A549 (cell line): ENCODE results near the gene TTC36. TPM values are rescaled to one million over a fixed set of nuclear protein-coding genes. Genes with fewer than 3 reads are reported as not detected.

Source experiments
- ATAC-seq, 2 experiments: fragments of 200-7000 bp in 1 of 2; fragments of >200 bp in 1 of 2; cut with Nextera tagmentation in 1 of 2; cut with Tn5 transposase in 1 of 2; 3 replicates each; pipeline versions ENCODE4 v1.8.0 to v1.9.1; 2018 to 2020; ENCODE audit warnings: mild to moderate bottlenecking in 1 of 2, moderate library complexity in 1 of 2
- CTCF ChIA-PET: fragments of 300-600 bp; sonication (Branson Sonifier 250); formaldehyde crosslinking; extraction: SDS; loops from one replicate; lab custom pipeline; 2021; ENCODE audit warnings: antibody characterized with exemption, inconsistent platforms; lab: Yijun Ruan, JAX
- POLR2A ChIA-PET: fragments of 350-600 bp; formaldehyde crosslinking; extraction: SDS; loops from one replicate; lab custom pipeline; 2021; ENCODE audit warnings: antibody characterized with exemption, inconsistent platforms; lab: Yijun Ruan, JAX
- DNase-seq, 2 experiments: peaks; one replicate each; pipeline versions ENCODE4 v3.0.0 to v3.0.0-alpha.2; 2011 to 2016; ENCODE audit warnings: low read depth in 1 of 2, low spot score in 1 of 2
- FAIRE-seq: peaks from 2 replicates; lab custom pipeline; 2011; peaks lifted over from hg19 to GRCh38; lab: Jason Lieb, UNC
- H3K27ac ChIP-seq, 2 experiments: fragments of >200 bp; sonication (Bioruptor Twin); formaldehyde crosslinking; 3 replicates each; pipeline ENCODE4 v1.5.1; 2016 to 2017
- H3K4me1 ChIP-seq: fragments of >200 bp; sonication (Bioruptor Twin); formaldehyde crosslinking; 3 replicates; pipeline ENCODE4 v1.6.1; 2016
- H3K4me2 ChIP-seq: fragments of >200 bp; sonication (Bioruptor Twin); formaldehyde crosslinking; 3 replicates; pipeline ENCODE4 v1.6.1; 2016
- H3K4me3 ChIP-seq: fragments of >200 bp; sonication (Bioruptor Twin); formaldehyde crosslinking; 3 replicates; pipeline ENCODE4 v1.5.1; 2016
- H3K9me3 ChIP-seq: fragments of >200 bp; sonication (Bioruptor Twin); formaldehyde crosslinking; 3 replicates; pipeline ENCODE4 v1.6.1; 2016
- BHLHE40 ChIP-seq: IDR thresholded peaks from 2 replicates; pipeline ENCODE4 v1.6.1; 2012; ENCODE audit warnings: low read depth, low read length, inconsistent platforms
- CBX8 ChIP-seq: fragments of 200-600 bp; sonication (generic); IDR thresholded peaks from 2 replicates; pipeline ENCODE4 v1.6.1; 2016
- CHD2 ChIP-seq: fragments of 150-350 bp; IDR thresholded peaks from 2 replicates; pipeline ENCODE4 v1.6.1; 2014; ENCODE audit warnings: low read length; ENCODE audit not compliant: partially characterized antibody
- EHF ChIP-seq: fragments of 250-450 bp; sonication (Bioruptor Pico); IDR thresholded peaks from 2 replicates; pipeline ENCODE4 v1.5.0; 2020; ENCODE audit warnings: mild to moderate bottlenecking
- EP300 ChIP-seq, 2 experiments: fragments of >200 bp; sonication (Bioruptor Twin); formaldehyde crosslinking; IDR thresholded peaks; 2 replicates in 1 of 2; 3 replicates in 1 of 2; pipeline ENCODE4 v1.6.1; 2016 to 2017
- FOSL2 ChIP-seq, 2 experiments: fragments of 450-650 bp in 1 of 2; fragments of >200 bp in 1 of 2; sonication (Bioruptor Twin) in 1 of 2; formaldehyde crosslinking; IDR thresholded peaks; 2 replicates each; pipeline versions ENCODE4 v1.5.0 to v1.6.1; 2016 to 2020; ENCODE audit warnings: mild to moderate bottlenecking in 1 of 2, moderate library complexity in 1 of 2
- HOXA7 ChIP-seq: fragments of 250-450 bp; sonication (Bioruptor Pico); IDR thresholded peaks from 2 replicates; pipeline ENCODE4 v1.5.0; 2020; ENCODE audit warnings: mild to moderate bottlenecking, moderate library complexity
- HOXB5 ChIP-seq: fragments of 250-450 bp; sonication (Bioruptor Pico); IDR thresholded peaks from 2 replicates; pipeline ENCODE4 v1.5.0; 2020; ENCODE audit warnings: mild to moderate bottlenecking, moderate library complexity
- JUN ChIP-seq, 2 experiments: fragments of >200 bp; sonication (Bioruptor Twin); formaldehyde crosslinking; IDR thresholded peaks; 2 replicates in 1 of 2; 3 replicates in 1 of 2; pipeline ENCODE4 v1.6.1; 2016 to 2017
- JUNB ChIP-seq: fragments of >200 bp; sonication (Bioruptor Twin); formaldehyde crosslinking; IDR thresholded peaks from 2 replicates; pipeline ENCODE4 v1.6.1; 2016
- KDM5A ChIP-seq: fragments of 200-600 bp; sonication (generic); IDR thresholded peaks from 2 replicates; pipeline ENCODE4 v1.6.1; 2016; ENCODE audit warnings: antibody characterized with exemption, mild to moderate bottlenecking
- POLR2A ChIP-seq: IDR thresholded peaks from 2 replicates; pipeline ENCODE4 v1.6.1; 2012; ENCODE audit warnings: mild to moderate bottlenecking, low read length
- POLR2AphosphoS2 ChIP-seq: conservative IDR thresholded peaks from 2 replicates; pipeline ENCODE4 v1.6.1; 2012; ENCODE audit warnings: low read length, improper control_type of control experiment, inconsistent platforms
- RAD21 ChIP-seq, 2 experiments: fragments of >200 bp in 1 of 2; sonication (Bioruptor Twin) in 1 of 2; formaldehyde crosslinking in 1 of 2; IDR thresholded peaks in 1 of 2; conservative IDR thresholded peaks in 1 of 2; 2 replicates in 1 of 2; 3 replicates in 1 of 2; pipeline ENCODE4 v1.6.1; 2012 to 2018; ENCODE audit warnings: inconsistent platforms in 1 of 2
- RCOR1 ChIP-seq: fragments of 150-350 bp; IDR thresholded peaks from 2 replicates; pipeline ENCODE4 v1.6.1; 2014; ENCODE audit warnings: antibody characterized with exemption, low read length, low read depth
- RFX5 ChIP-seq: fragments of 450-650 bp; IDR thresholded peaks from 2 replicates; pipeline ENCODE4 v1.7.1; 2014; ENCODE audit warnings: antibody characterized with exemption, mild to moderate bottlenecking, moderate library complexity
- SMC3 ChIP-seq: fragments of >200 bp; sonication (Bioruptor Twin); formaldehyde crosslinking; IDR thresholded peaks from 3 replicates; pipeline ENCODE4 v1.6.1; 2018; ENCODE audit warnings: inconsistent platforms
- WGBS: methylation state at CpG from one replicate; pipeline ENCODE4 v1.1.6; 2017; ENCODE audit errors: missing lambda C conversion rate; 5-methylcytosine and 5-hydroxymethylcytosine counted together
- polyA plus RNA-seq, 4 experiments: library from polyadenylated mRNA; depleted of rRNA in 3 of 4; stranded (reverse); fragments of >200 nt; fragmentation: RNase III in 1 of 4; extraction: RNeasy Plus Mini Kit Qiagen cat#74134 plus additional on column Dnase treatment in 1 of 4; gene quantifications; 2 replicates in 3 of 4; 3 replicates in 1 of 4; pipeline ENCODE4 v1.2.3, GENCODE V29; 2011 to 2017
- TF ChIP-seq, protein P1 (sequence below): fragments of >200 bp; sonication (Bioruptor Twin); formaldehyde crosslinking; IDR thresholded peaks from 3 replicates; pipeline ENCODE4 v1.6.1; 2016
- TF ChIP-seq, protein P2 (sequence below): fragments of 250-450 bp; sonication (Bioruptor Pico); IDR thresholded peaks from 2 replicates; pipeline ENCODE4 v1.5.0; 2020; ENCODE audit warnings: low read depth, mild to moderate bottlenecking, moderate library complexity
- TF ChIP-seq, protein P3 (sequence below): fragments of >200 bp; sonication (Bioruptor Twin); formaldehyde crosslinking; IDR thresholded peaks from 2 replicates; pipeline ENCODE4 v1.6.1; 2016
- TF ChIP-seq, protein P4 (sequence below): fragments of 150-350 bp; IDR thresholded peaks from 2 replicates; pipeline ENCODE4 v1.6.1; 2014; ENCODE audit warnings: low read depth, mild to moderate bottlenecking, low read length
- TF ChIP-seq, protein P5 (sequence below): IDR thresholded peaks from 2 replicates; pipeline ENCODE4 v1.6.1; 2012

Gene TTC36
- polyA plus RNA-seq, 2 of the 4 experiments (the other 2 are of a cell fraction) = not detected

DNA sequence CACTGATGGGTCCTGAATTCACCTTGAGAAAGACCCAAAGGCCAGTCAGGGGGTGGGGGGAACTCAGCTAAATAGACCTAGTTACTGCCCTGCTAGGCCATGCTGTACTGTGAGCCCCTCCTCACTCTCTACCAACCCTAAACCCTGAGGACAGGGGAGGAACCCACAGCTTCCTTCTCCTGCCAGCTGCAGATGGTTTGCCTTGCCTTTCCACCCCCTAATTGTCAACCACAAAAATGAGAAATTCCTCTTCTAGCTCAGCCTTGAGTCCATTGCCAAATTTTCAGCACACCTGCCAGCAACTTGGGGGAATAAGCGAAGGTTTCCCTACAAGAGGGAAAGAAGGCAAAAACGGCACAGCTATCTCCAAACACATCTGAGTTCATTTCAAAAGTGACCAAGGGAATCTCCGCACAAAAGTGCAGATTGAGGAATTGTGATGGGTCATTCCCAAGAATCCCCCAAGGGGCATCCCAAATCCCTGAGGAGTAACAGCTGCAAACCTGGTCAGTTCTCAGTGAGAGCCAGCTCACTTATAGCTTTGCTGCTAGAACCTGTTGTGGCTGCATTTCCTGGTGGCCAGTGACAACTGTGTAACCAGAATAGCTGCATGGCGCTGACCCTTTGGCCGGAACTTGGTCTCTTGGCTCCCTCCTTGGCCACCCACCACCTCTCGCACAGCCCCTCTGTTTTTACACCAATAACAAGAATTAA lies 2.4 kb upstream of the TTC36 start:
- H3K4me1 ChIP-seq = no peaks in the 10 kb centered on the region
- no peak overlapping the region for H3K4me2 ChIP-seq
- no peak overlapping the region for H3K4me3 ChIP-seq
- ATAC-seq (no peak), DNase-seq (no peak), FAIRE-seq (no peak)
- ChIA-PET CTCF (interaction anchor here (0.7 kb wide), 1 partner anchor 15 kb away, joined by 3 read pairs; no protein-coding TSS in a partner anchor), POLR2A (no interaction called here)
- H3K9me3 ChIP-seq = no peaks in the 10 kb centered on the region
- WGBS = 100% methylated on average over 6 of the region's 6 CpGs
- no peak overlapping the region for H3K27ac ChIP-seq
- TF ChIP-seq RAD21 (conservative IDR thresholded peaks at IDR 0.05 in 1 of 2, IDR thresholded peaks at IDR 0.05 in 1 of 2) (no peak), EP300 (IDR thresholded peaks at IDR 0.05) (no peak), CBX8 (no peak), CHD2 (no peak), HOXB5 (CRISPR knock-in tag) (no peak), FOSL2 (IDR thresholded peaks at IDR 0.05) (no peak), FOSL2 (CRISPR knock-in tag; IDR thresholded peaks at IDR 0.05) (no peak), KDM5A (no peak), POLR2A (no peak), RFX5 (no peak), EHF (no peak), BHLHE40 (no peak)
- TF ChIP-seq, protein P1, sequence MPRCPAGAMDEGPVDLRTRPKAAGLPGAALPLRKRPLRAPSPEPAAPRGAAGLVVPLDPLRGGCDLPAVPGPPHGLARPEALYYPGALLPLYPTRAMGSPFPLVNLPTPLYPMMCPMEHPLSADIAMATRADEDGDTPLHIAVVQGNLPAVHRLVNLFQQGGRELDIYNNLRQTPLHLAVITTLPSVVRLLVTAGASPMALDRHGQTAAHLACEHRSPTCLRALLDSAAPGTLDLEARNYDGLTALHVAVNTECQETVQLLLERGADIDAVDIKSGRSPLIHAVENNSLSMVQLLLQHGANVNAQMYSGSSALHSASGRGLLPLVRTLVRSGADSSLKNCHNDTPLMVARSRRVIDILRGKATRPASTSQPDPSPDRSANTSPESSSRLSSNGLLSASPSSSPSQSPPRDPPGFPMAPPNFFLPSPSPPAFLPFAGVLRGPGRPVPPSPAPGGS = no peak
- TF ChIP-seq, protein P2, sequence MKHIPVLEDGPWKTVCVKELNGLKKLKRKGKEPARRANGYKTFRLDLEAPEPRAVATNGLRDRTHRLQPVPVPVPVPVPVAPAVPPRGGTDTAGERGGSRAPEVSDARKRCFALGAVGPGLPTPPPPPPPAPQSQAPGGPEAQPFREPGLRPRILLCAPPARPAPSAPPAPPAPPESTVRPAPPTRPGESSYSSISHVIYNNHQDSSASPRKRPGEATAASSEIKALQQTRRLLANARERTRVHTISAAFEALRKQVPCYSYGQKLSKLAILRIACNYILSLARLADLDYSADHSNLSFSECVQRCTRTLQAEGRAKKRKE (CRISPR knock-in tag) = no peak

DNA sequence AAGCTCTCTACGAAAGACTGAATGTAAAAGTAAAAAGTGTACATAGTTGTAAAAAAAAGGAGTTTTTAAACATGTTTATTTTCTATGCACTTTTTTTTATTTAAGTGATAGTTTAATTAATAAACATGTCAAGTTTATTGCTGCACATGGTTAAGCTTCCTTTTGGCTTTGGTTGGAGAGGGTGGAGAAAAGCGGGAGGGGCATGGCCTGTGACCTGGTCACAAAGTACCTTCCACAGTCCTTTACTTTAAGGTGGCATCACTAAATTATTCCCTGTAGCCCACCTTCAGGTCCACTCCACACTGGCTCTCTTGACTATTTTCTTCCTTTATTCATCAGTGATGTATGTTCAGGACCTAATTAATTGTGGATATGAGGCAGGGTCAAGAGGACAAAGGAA lies 586 bp upstream of the TTC36 start:
- POLR2A ChIA-PET = no interaction called here
- CTCF ChIA-PET = interaction anchor here (0.8 kb wide), 1 partner anchor 8 kb away, joined by 3 read pairs; no protein-coding TSS in a partner anchor

More for the DNA sequence above, 586 bp upstream of the TTC36 start:
- TF ChIP-seq, protein P3, sequence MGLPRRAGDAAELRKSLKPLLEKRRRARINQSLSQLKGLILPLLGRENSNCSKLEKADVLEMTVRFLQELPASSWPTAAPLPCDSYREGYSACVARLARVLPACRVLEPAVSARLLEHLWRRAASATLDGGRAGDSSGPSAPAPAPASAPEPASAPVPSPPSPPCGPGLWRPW = no peak
- TF ChIP-seq, protein P2 (CRISPR knock-in tag) = no peak
- TF ChIP-seq KDM5A = no peak
- no peak for TF ChIP-seq HOXB5 (CRISPR knock-in tag)
- TF ChIP-seq JUNB = no peak
- no peak for TF ChIP-seq RAD21 (conservative IDR thresholded peaks at IDR 0.05 in 1 of 2, IDR thresholded peaks at IDR 0.05 in 1 of 2)
- no peak for TF ChIP-seq SMC3
- no peak for TF ChIP-seq POLR2AphosphoS2
- TF ChIP-seq JUN (IDR thresholded peaks at IDR 0.05) = no peak
- TF ChIP-seq, protein P4, sequence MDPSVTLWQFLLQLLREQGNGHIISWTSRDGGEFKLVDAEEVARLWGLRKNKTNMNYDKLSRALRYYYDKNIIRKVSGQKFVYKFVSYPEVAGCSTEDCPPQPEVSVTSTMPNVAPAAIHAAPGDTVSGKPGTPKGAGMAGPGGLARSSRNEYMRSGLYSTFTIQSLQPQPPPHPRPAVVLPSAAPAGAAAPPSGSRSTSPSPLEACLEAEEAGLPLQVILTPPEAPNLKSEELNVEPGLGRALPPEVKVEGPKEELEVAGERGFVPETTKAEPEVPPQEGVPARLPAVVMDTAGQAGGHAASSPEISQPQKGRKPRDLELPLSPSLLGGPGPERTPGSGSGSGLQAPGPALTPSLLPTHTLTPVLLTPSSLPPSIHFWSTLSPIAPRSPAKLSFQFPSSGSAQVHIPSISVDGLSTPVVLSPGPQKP = no peak
- no peak for TF ChIP-seq RFX5
- no peak for TF ChIP-seq RCOR1
- TF ChIP-seq CBX8 = no peak
- TF ChIP-seq, protein P5, sequence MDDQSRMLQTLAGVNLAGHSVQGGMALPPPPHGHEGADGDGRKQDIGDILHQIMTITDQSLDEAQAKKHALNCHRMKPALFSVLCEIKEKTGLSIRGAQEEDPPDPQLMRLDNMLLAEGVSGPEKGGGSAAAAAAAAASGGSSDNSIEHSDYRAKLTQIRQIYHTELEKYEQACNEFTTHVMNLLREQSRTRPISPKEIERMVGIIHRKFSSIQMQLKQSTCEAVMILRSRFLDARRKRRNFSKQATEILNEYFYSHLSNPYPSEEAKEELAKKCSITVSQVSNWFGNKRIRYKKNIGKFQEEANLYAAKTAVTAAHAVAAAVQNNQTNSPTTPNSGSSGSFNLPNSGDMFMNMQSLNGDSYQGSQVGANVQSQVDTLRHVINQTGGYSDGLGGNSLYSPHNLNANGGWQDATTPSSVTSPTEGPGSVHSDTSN = no peak
- TF ChIP-seq HOXA7 (CRISPR knock-in tag) = no peak
- Histone ChIP-seq H3K4me3 (no peak overlapping the region), H3K4me1 (no peaks in the 10 kb centered on the region), H3K27ac (no peak overlapping the region), H3K9me3 (no peaks in the 10 kb centered on the region), H3K4me2 (no peak overlapping the region)
- ATAC-seq (no peak), FAIRE-seq (no peak), DNase-seq (no peak)
- 92% methylated on average over 2 of the region's 2 CpGs for WGBS
